Stomach smooth muscle (tissue), 2 donors: ENCODE data around the gene DCP1B.

Source experiments
- H3K27ac ChIP-seq: one replicate; pipeline ENCODE4 v1.7.0; 2013; ENCODE audit warnings: mild to moderate bottlenecking, low read length, inconsistent platforms
- H3K27me3 ChIP-seq, 2 donors: one replicate each; pipeline ENCODE4 v1.7.0; 2013; ENCODE audit warnings: low read length in 2 of 2; ENCODE audit not compliant: insufficient read depth in 2 of 2, control insufficient read depth in 1 of 2
- H3K36me3 ChIP-seq, 2 donors: one replicate each; pipeline ENCODE4 v1.7.0; 2013; ENCODE audit warnings: low read length in 2 of 2; ENCODE audit not compliant: control insufficient read depth in 2 of 2, insufficient read depth in 2 of 2
- H3K4me1 ChIP-seq: one replicate; pipeline ENCODE4 v1.7.0; 2013; ENCODE audit warnings: low read length; ENCODE audit not compliant: control insufficient read depth, insufficient read depth
- H3K4me3 ChIP-seq, 2 donors: one replicate each; pipeline ENCODE4 v1.7.0; 2013; ENCODE audit warnings: low read length in 2 of 2
- H3K9ac ChIP-seq, 2 donors: one replicate each; pipeline ENCODE4 v1.7.0; 2013; ENCODE audit warnings: low read length in 2 of 2, mild to moderate bottlenecking in 1 of 2
- H3K9me3 ChIP-seq, 2 donors: one replicate each; pipeline ENCODE4 v1.7.0; 2013; ENCODE audit warnings: low read length in 2 of 2; ENCODE audit not compliant: control insufficient read depth in 2 of 2
- donor health status: healthy.
- donor health status: Pancreatic carcinoma.

The DCP1B gene

DNA sequence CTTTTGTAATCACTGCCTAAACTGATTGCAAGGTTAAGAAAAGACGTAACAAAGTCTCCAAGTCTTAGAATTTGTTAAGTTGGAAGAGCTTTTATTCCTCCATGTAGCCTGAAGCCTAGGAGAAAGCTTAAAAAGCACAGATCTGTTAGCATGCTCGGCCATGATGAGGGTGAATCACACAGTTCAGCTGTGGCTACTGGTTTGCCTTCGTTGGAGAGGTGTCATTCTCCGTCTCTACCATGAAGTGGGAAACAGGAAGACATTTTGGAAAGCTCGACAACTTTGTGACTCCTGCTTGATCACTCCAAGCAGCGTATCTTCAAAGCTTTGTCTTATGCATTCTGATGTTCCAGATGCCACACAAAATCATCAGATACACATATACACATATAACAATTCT, 27.1 kb downstream of the DCP1B start:
- H3K4me3 ChIP-seq = no peak overlapping the region
- H3K9ac ChIP-seq = no peak overlapping the region
- H3K36me3 ChIP-seq = no peaks in the 10 kb centered on the region
- no peaks in the 10 kb centered on the region for H3K9me3 ChIP-seq
- H3K4me1 ChIP-seq = peaks cover 13% of the 10 kb centered on the region
- peak overlapping the region; percentile 69 for H3K27ac ChIP-seq
- H3K27me3 ChIP-seq = no peaks in the 10 kb centered on the region

DNA sequence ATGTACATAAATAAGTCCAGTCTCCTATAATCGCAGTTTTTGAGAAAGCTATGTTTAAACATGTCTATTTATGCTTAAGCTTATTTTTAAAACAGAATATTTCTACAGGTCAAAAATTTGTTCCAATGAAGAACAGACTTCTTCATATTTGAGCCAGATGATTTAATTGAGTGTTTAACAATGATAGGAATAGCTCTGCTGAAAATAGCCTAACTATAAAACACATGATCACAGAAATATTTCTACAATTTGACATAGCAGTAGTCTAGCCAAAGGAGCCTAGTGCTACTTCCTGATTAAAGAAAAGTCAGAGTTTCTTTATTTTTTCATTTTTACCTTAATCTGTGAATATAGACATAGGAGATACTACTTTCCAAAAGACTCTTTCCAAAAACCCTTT, 29.4 kb downstream of the DCP1B start:
- Histone ChIP-seq H3K4me1 (peaks cover 16% of the 10 kb centered on the region), H3K36me3 (no peaks in the 10 kb centered on the region), H3K27ac (peak overlapping the region; percentile 83), H3K27me3 (no peaks in the 10 kb centered on the region), H3K4me3 (no peak overlapping the region), H3K9ac (peak overlapping the region in 1 of 2 donors; percentile 29), H3K9me3 (no peaks in the 10 kb centered on the region)

DNA sequence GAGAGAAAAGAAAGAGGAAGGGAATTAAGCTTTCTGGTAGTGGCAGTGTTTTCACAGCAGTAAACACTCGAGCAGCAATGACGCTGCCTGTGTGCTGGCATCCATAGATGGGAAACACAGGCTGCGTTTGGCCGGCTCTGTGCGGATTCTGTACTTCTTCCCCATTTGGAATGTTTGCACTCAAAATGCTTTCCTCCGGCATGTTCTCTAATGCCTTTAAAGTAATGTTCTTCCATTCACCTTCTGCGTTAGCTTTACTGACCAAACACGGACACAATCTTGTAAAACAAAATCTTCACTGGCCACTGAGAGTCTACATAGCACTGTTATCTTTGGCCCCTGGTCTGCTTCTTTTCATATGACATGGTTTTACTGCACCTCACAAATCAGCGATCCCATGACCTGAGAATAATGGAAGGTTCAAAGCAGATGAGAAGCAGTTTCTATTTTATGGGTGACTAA, 31.4 kb downstream of the DCP1B start:
- H3K27me3 ChIP-seq = no peaks in the 10 kb centered on the region
- H3K36me3 ChIP-seq = no peaks in the 10 kb centered on the region
- H3K4me1 ChIP-seq = peaks cover 12% of the 10 kb centered on the region
- H3K27ac ChIP-seq = peak overlapping the region; percentile 83
- H3K9ac ChIP-seq = peak overlapping the region; percentile 52 to 79
- peak overlapping the region in 1 of 2 donors; percentile 9 for H3K4me3 ChIP-seq
- no peaks in the 10 kb centered on the region for H3K9me3 ChIP-seq

DNA sequence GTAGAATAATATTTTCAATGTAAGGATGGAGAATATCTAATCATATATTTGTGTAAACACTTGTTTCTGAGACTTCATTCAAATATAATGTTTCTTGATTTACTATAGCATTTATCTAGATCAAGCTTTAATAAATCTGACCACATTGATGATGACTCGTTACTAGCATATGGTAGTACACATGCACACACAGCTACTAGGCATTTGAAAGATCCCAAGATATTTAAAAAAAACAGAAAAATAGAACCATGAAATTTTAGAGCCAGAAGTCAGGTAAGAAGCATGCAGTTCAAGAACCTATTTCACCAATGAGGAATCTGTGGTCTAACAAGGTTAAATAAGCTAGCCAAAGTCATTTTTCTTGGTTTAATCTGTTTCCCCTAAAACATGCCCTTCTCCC, 32.0 kb downstream of the DCP1B start:
- H3K27me3 ChIP-seq = no peaks in the 10 kb centered on the region
- H3K27ac ChIP-seq = peak overlapping the region; percentile 83
- H3K9ac ChIP-seq = peak overlapping the region; percentile 52 to 79
- H3K4me3 ChIP-seq = peak overlapping the region; percentile 0 to 9
- no peaks in the 10 kb centered on the region for H3K9me3 ChIP-seq
- peaks cover 12% of the 10 kb centered on the region for H3K4me1 ChIP-seq
- H3K36me3 ChIP-seq = no peaks in the 10 kb centered on the region

DNA sequence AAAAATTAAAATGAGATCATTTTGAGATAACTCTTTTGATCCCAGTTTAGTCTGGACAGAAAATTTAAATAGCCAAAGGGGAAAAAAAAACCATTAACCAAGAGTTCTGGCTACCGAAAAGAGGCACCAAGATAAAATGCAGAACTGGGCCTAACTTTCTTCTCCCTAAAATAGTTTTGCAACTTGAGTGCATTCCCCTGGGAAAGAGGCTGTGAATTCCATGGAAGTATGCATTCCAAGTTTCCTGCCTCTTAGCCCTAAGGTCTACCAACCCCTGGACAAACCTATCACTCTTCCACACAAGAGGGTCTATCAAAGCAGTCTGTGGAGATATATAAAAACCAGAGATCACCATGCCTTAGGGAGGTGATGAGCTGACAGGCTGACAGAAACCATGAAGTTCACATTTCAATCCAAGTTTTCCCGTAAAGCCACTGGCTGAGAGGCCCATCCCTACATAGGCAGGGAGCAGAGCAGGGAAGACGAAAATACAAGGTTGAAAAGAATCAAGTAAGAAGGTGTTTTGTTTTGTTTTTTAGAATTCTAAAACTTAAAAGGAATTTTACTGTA, 33.8 kb downstream of the DCP1B start:
- peaks cover under 1 to 1% of the 10 kb centered on the region in 2 donors for H3K36me3 ChIP-seq
- H3K4me1 ChIP-seq = peaks cover 7% of the 10 kb centered on the region
- H3K4me3 ChIP-seq = no peak overlapping the region
- no peaks in the 10 kb centered on the region for H3K9me3 ChIP-seq
- no peaks in the 10 kb centered on the region for H3K27me3 ChIP-seq
- H3K27ac ChIP-seq = peak overlapping the region; percentile 83
- H3K9ac ChIP-seq = peak overlapping the region in 1 of 2 donors; percentile 79

DNA sequence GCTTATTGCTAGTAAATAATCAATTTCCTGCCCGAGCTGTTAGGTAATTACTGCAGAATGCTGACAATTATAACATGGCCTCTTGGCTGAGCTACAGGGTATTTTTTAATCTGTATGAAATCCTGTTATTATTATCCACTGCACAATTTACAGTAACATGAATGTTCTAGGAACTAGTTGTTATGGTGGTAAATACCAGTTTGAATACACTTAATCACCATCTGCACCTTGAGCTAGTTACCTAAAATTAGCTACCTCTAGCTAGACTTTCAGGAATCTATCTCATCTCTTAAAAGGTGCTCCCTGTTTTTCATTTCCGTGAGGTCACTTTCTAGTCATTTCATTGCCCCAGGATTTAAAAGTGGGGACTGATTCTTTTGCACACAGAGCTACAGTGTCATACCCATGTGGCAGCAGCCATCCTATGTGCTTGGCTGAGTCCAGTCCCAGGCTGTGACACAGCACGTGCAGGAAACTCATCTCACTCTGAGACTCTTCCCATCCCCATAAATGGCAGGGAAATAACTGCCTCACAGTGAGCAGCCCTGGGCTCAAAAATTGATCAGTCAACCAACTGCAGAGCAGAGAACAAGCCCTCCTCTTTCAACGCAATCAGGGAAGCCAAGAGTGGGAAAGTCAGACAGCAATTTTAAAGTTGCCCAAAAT, 37.6 kb downstream of the DCP1B start:
- Histone ChIP-seq H3K27me3 (no peaks in the 10 kb centered on the region), H3K36me3 (peaks cover 3 to 4% of the 10 kb centered on the region in 2 donors), H3K4me1 (peaks cover 7% of the 10 kb centered on the region)

DNA sequence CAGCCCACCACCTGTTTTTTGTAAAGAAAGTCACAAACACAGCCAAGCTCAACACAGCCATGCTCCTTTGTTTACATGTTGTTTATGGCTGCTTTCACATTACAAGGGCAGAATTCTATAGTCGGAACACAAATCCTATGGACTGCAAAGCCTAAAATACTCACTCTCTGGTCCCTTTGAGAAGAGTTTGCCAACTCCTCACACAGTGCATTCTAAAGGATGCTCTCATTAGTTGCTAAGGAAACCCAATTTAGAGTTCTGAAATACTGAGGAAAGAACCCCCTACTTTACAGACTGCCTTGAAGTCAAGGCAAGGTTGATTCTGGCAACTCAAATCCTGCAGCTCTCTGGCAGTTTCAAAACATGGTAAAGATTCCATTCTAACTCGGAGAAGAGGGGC, 38.3 kb downstream of the DCP1B start:
- H3K27ac ChIP-seq = peak overlapping the region; percentile 81
- no peak overlapping the region for H3K4me3 ChIP-seq
- H3K4me1 ChIP-seq = peaks cover 7% of the 10 kb centered on the region
- H3K9me3 ChIP-seq = no peaks in the 10 kb centered on the region
- H3K36me3 ChIP-seq = peaks cover 3 to 4% of the 10 kb centered on the region in 2 donors
- H3K9ac ChIP-seq = peak overlapping the region in 1 of 2 donors; percentile 56
- H3K27me3 ChIP-seq = no peaks in the 10 kb centered on the region

More for the DNA sequence above, 37.6 kb downstream of the DCP1B start:
- H3K9me3 ChIP-seq = no peaks in the 10 kb centered on the region
- no peak overlapping the region for H3K4me3 ChIP-seq
- H3K9ac ChIP-seq = peak overlapping the region; percentile 30 to 64
- H3K27ac ChIP-seq = peak overlapping the region; percentile 81

DNA sequence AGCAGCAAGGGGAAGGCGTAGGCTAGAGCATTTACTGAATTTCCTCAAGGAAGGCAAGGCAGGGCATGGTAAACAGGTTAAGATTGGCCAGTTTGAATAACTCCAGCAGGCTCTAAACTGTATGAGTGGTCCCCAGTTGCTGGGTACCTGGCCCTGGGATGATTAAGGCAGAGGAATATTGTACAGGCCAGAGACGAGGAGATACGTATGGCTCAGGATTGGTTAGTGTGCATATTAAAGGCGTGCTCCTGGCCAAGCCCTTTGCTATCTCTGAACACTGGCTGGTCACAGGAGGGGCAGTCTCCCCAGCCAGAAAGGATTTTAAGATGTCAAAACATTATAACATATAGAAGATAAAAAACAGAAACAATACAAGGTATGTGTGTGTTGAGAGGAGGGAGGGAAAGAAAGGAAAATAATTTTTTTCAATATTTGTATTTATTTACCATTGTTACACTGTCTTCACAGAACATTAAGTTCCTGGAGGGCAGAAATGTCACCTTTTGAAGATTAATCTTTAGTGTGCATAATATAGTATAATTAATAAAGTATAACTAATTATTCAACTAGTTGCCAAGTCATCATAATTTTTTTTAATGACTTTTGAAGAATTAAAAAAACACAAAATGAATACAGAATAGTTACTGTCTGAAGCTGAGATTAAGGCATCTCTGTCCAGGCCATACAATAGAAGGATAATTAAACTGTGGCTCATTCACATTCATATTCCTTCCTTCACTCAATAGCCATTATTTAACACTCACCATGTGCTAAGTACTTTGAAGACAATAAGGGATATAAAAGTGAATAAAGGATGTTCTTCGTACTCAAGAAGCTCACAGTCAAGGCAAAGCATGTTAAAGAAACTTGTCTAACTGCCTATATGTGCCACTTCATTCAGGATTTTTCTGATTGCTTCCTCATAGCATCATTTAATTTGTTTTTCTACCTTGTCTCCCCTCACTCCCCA, 41.9 kb downstream of the DCP1B start:
- H3K36me3 ChIP-seq = peaks cover 3 to 4% of the 10 kb centered on the region in 2 donors
- H3K27ac ChIP-seq = peak overlapping the region; percentile 68

DNA sequence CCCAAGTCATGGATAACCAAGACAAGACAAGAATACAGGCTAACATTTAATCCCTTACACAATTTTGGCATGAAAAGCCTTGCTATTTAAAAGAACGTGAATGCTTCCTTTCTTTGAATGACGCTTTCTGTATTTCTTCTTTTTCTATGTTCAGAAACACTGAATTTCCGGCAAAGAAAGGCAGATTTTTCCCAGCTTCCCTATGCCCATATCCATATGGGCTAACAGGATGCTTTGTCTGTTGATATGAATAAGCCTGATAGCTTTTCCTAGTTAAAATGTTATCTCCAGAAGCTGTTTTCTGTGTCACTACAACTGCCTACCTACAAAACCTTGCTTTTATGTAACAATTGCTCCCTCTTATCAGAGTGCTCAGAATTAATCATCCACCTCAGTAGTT, 47.5 kb downstream of the DCP1B start:
- H3K27ac ChIP-seq = no peak overlapping the region
- peaks cover under 1% of the 10 kb centered on the region for H3K4me1 ChIP-seq
- no peak overlapping the region for H3K4me3 ChIP-seq
- no peaks in the 10 kb centered on the region for H3K27me3 ChIP-seq
- H3K9me3 ChIP-seq = no peaks in the 10 kb centered on the region
- no peak overlapping the region for H3K9ac ChIP-seq
- peaks cover 17 to 20% of the 10 kb centered on the region in 2 donors for H3K36me3 ChIP-seq

More for the DNA sequence above, 41.9 kb downstream of the DCP1B start:
- H3K27me3 ChIP-seq = no peaks in the 10 kb centered on the region
- peak overlapping the region in 1 of 2 donors; percentile 42 for H3K9ac ChIP-seq
- no peak overlapping the region for H3K4me3 ChIP-seq
- peaks cover 7% of the 10 kb centered on the region for H3K4me1 ChIP-seq
- no peaks in the 10 kb centered on the region for H3K9me3 ChIP-seq

DNA sequence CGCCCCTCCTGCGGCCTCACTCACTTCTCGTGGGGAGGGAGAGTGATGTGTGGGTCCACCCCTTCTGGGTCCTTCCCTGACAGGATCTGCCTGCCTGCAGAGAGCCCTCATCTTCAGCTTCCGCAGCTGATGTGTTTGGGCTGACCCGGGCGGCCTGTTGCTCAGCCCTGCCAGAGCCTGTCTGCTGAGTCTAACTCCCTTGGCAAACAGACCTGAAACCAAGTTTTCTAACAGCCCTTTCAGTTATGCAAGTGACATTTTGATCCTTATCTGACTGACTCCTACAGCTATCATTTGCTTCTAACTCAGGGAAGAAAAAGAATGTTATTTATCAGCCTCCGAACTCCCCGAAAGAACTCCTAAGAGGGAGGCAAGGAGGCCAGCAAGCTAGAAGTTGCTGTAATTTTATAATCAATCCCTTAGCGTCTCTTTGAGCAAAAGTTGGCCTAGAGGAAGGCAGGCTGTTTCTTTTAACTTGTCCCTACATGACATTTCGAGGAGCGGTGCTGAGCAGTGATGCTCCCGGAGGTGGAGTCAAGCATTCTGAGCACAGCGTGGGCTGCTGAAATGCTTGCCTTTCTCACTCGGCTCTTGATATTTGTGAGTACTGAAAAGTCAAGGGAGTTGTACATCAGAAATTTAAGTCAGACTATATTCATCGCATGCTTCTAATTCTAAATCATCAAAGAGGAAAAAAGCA, 54.3 kb downstream of the DCP1B start:
- Histone ChIP-seq H3K4me3 (peak overlapping the region; percentile 7 to 30), H3K36me3 (peaks cover 38 to 63% of the 10 kb centered on the region in 2 donors), H3K9me3 (no peaks in the 10 kb centered on the region), H3K27me3 (no peaks in the 10 kb centered on the region), H3K9ac (peak overlapping the region; percentile 47 to 70), H3K4me1 (peaks cover 25% of the 10 kb centered on the region), H3K27ac (peak overlapping the region; percentile 95)
